H9 (cell line): ENCODE results near the gene PRIMPOL. TPM values are rescaled to one million over a fixed set of nuclear protein-coding genes. Genes with fewer than 3 reads are reported as not detected.

ENCODE experiments used
- DNase-seq: peaks from one replicate; pipeline ENCODE4 v3.0.0-alpha.2; 2017
- H2AFZ ChIP-seq: one replicate; pipeline ENCODE4 v1.6.1; 2013; ENCODE audit warnings: mild to moderate bottlenecking, low read length, control low read depth, moderate library complexity
- H2AK5ac ChIP-seq: 2 replicates; pipeline ENCODE4 v1.6.1; 2013; ENCODE audit warnings: low read length, control low read depth, mixed read lengths; ENCODE audit not compliant: insufficient read length
- H2BK120ac ChIP-seq: one replicate; pipeline ENCODE4 v1.6.1; 2013; ENCODE audit warnings: low read depth, mild to moderate bottlenecking, low read length, control low read depth, inconsistent platforms; ENCODE audit not compliant: poor library complexity, severe bottlenecking
- H2BK12ac ChIP-seq: 2 replicates; pipeline ENCODE4 v1.6.1; 2013; ENCODE audit warnings: low read length, control low read depth, mixed read lengths, low read depth; ENCODE audit not compliant: insufficient read length
- H2BK15ac ChIP-seq: 2 replicates; pipeline ENCODE4 v1.6.1; 2013; ENCODE audit warnings: low read depth, low read length, control low read depth
- H2BK20ac ChIP-seq: one replicate; pipeline ENCODE4 v1.6.1; 2013; ENCODE audit warnings: low read depth, mild to moderate bottlenecking, low read length, control low read depth, inconsistent platforms; ENCODE audit not compliant: poor library complexity, severe bottlenecking
- H2BK5ac ChIP-seq: 2 replicates; pipeline ENCODE4 v1.6.1; 2013; ENCODE audit warnings: low read length, control low read depth, mixed read lengths; ENCODE audit not compliant: insufficient read length
- H3K14ac ChIP-seq: 2 replicates; pipeline ENCODE4 v1.6.1; 2013; ENCODE audit warnings: low read length, control low read depth; ENCODE audit not compliant: insufficient read depth
- H3K18ac ChIP-seq: 2 replicates; pipeline ENCODE4 v1.6.1; 2013; ENCODE audit warnings: low read depth, mild to moderate bottlenecking, mixed read lengths, low read length, control low read depth; ENCODE audit not compliant: insufficient read length
- H3K23ac ChIP-seq: 2 replicates; pipeline ENCODE4 v1.6.1; 2013; ENCODE audit warnings: low read length, control low read depth, mixed read lengths, low read depth; ENCODE audit not compliant: insufficient read length
- H3K23me2 ChIP-seq: 2 replicates; pipeline ENCODE4 v1.6.1; 2013; ENCODE audit warnings: low read depth, mild to moderate bottlenecking, mixed read lengths, low read length, control low read depth; ENCODE audit not compliant: insufficient read length, poor library complexity, severe bottlenecking
- H3K27ac ChIP-seq: 2 replicates; pipeline ENCODE4 v1.5.1; 2013; ENCODE audit warnings: low read length, control low read depth, mixed read lengths, low read depth; ENCODE audit not compliant: insufficient read length
- H3K27me3 ChIP-seq: 2 replicates; pipeline ENCODE4 v1.6.1; 2013; ENCODE audit warnings: low read length, control low read depth, inconsistent platforms; ENCODE audit not compliant: insufficient read depth
- H3K4ac ChIP-seq: 2 replicates; pipeline ENCODE4 v1.6.1; 2013; ENCODE audit warnings: low read depth, mild to moderate bottlenecking, control low read depth, inconsistent platforms, low read length, moderate library complexity
- H3K4me1 ChIP-seq: 2 replicates; pipeline ENCODE4 v1.6.1; 2013; ENCODE audit warnings: low read length, control low read depth, inconsistent platforms; ENCODE audit not compliant: insufficient read depth
- H3K4me2 ChIP-seq: 2 replicates; pipeline ENCODE4 v1.6.1; 2013; ENCODE audit warnings: low read length, control low read depth, mixed read lengths; ENCODE audit not compliant: insufficient read length, insufficient read depth
- H3K56ac ChIP-seq: 2 replicates; pipeline ENCODE4 v1.6.1; 2013; ENCODE audit warnings: low read depth, mild to moderate bottlenecking, mixed read lengths, low read length, control low read depth; ENCODE audit not compliant: insufficient read length
- H3K79me1 ChIP-seq: 2 replicates; pipeline ENCODE4 v1.6.1; 2013; ENCODE audit warnings: low read depth, mild to moderate bottlenecking, moderate library complexity, low read length, control low read depth, inconsistent platforms; ENCODE audit not compliant: insufficient read depth, poor library complexity, severe bottlenecking
- H3K79me2 ChIP-seq: 2 replicates; pipeline ENCODE4 v1.6.1; 2013; ENCODE audit warnings: low read length, control low read depth, inconsistent platforms; ENCODE audit not compliant: insufficient read depth
- H3K9ac ChIP-seq: 2 replicates; pipeline ENCODE4 v1.6.1; 2013; ENCODE audit warnings: low read length, control low read depth, mixed read lengths; ENCODE audit not compliant: insufficient read length; ENCODE audit errors: extremely low read depth
- H3K9me3 ChIP-seq: one replicate; pipeline ENCODE4 v1.6.1; 2013; ENCODE audit warnings: low read depth, low read length, inconsistent platforms; ENCODE audit not compliant: control insufficient read depth
- H3T11ph ChIP-seq: one replicate; pipeline ENCODE4 v1.6.1; 2013; ENCODE audit warnings: mild to moderate bottlenecking, low read length, control low read depth, inconsistent platforms
- H4K20me1 ChIP-seq: one replicate; pipeline ENCODE4 v1.6.1; 2013; ENCODE audit not compliant: control insufficient read depth, insufficient read length, insufficient read depth
- H4K5ac ChIP-seq: 2 replicates; pipeline ENCODE4 v1.6.1; 2013; ENCODE audit warnings: low read depth, mild to moderate bottlenecking, mixed read lengths, low read length, control low read depth; ENCODE audit not compliant: insufficient read length
- H4K8ac ChIP-seq: replicated peaks from 2 replicates; pipeline ENCODE4 v1.6.1; 2013; ENCODE audit warnings: low read length, control low read depth, mixed read lengths, low read depth; ENCODE audit not compliant: insufficient read length
- H4K91ac ChIP-seq: 2 replicates; pipeline ENCODE4 v1.6.1; 2013; ENCODE audit warnings: low read depth, mild to moderate bottlenecking, moderate library complexity, mixed read lengths, low read length, control low read depth; ENCODE audit not compliant: insufficient read length
- H3K27ac Mint-ChIP-seq, 3 experiments: 2 replicates in 2 of 3; 3 replicates in 1 of 3; pipeline ENCODE4 v1.8.0; 2020 to 2021; ENCODE audit warnings: mixed read lengths in 3 of 3, mild to moderate bottlenecking in 1 of 3, moderate library complexity in 1 of 3
- H3K27me3 Mint-ChIP-seq: 2 replicates; pipeline ENCODE4 v1.8.0; 2021; ENCODE audit warnings: low read depth, mild to moderate bottlenecking, moderate library complexity, mixed read lengths
- H3K36me3 Mint-ChIP-seq, 3 experiments: 2 replicates in 2 of 3; 3 replicates in 1 of 3; pipeline ENCODE4 v1.8.0; 2020 to 2021; ENCODE audit warnings: low read depth in 3 of 3, mixed read lengths in 3 of 3; ENCODE audit not compliant: insufficient read depth in 1 of 3
- H3K4me1 Mint-ChIP-seq, 2 experiments: 2 replicates each; pipeline ENCODE4 v1.8.0; 2020; ENCODE audit warnings: mixed read lengths in 2 of 2
- H3K4me3 Mint-ChIP-seq, 2 experiments: 2 replicates in 1 of 2; 3 replicates in 1 of 2; pipeline ENCODE4 v1.8.0; 2020 to 2021; ENCODE audit warnings: mild to moderate bottlenecking in 2 of 2, mixed read lengths in 2 of 2, moderate library complexity in 1 of 2
- H3K9me3 Mint-ChIP-seq, 2 experiments: 2 replicates in 1 of 2; 3 replicates in 1 of 2; pipeline ENCODE4 v1.8.0; 2020; ENCODE audit warnings: mild to moderate bottlenecking in 2 of 2, mixed read lengths in 2 of 2, moderate library complexity in 1 of 2
- CTCF ChIP-seq: fragments of 200-600 bp; sonication (generic); conservative IDR thresholded peaks from 3 replicates; pipeline ENCODE4 v1.8.0; 2021; ENCODE audit warnings: antibody characterized with exemption, mild to moderate bottlenecking
- WGBS: extraction: QIAGEN DNeasy Blood & Tissue Kit; methylation state at CpG from one replicate; pipeline ENCODE4 v1.1.7; 2013; ENCODE audit warnings: missing lambda C conversion rate, low lambda C conversion rate, mixed read lengths; ENCODE audit not compliant: insufficient read length; ENCODE audit errors: extremely low coverage; 5-methylcytosine and 5-hydroxymethylcytosine counted together
- total RNA-seq: library from RNA; stranded (reverse); gene quantifications from 2 replicates; pipeline ENCODE4 v1.2.1, GENCODE V29; 2021

PRIMPOL gene
- total RNA-seq, 1 experiment from 2014 or later = 4.9 TPM

GRCh38 chr4:184744236-184744635, 94.7 kb downstream of the PRIMPOL start:
- Mint-ChIP-seq H3K9me3 (peaks cover 28 to 32% of the 10 kb centered on the region in 2 experiments), H3K4me3 (no peak overlapping the region), H3K36me3 (peaks cover 16 to 21% (median 21%) of the 10 kb centered on the region in 3 experiments), H3K27me3 (peaks cover 23% of the 10 kb centered on the region), H3K4me1 (peaks cover 33 to 39% of the 10 kb centered on the region in 2 experiments), H3K27ac (no peak overlapping the region)
- Histone ChIP-seq H3K79me1 (no peaks in the 10 kb centered on the region), H3K18ac (no peak overlapping the region), H3K4ac (no peak overlapping the region), H3K9ac (no peak overlapping the region), H4K20me1 (no peaks in the 10 kb centered on the region), H2BK12ac (no peak overlapping the region), H3K23me2 (no peaks in the 10 kb centered on the region), H3K4me1 (peaks cover 3% of the 10 kb centered on the region; the same call in 1 of the 2 replicates), H2BK120ac (no peak overlapping the region), H3K56ac (no peak overlapping the region), H4K91ac (no peak overlapping the region), H3T11ph (no peak overlapping the region), H3K79me2 (no peaks in the 10 kb centered on the region), H3K23ac (no peak overlapping the region), H2BK5ac (no peak overlapping the region), H3K9me3 (no peaks in the 10 kb centered on the region), H2BK20ac (no peak overlapping the region), H2BK15ac (no peak overlapping the region), H3K14ac (no peak overlapping the region), H4K5ac (no peak overlapping the region), H3K27ac (no peak overlapping the region), H2AFZ (no peak overlapping the region), H4K8ac (no peak overlapping the region), H3K4me2 (no peak overlapping the region), H3K27me3 (no peaks in the 10 kb centered on the region), H2AK5ac (no peak overlapping the region)
- no CpG with 5 or more reads among the region's 10 CpGs for WGBS
- TF ChIP-seq CTCF = no peak
- DNase-seq = no peak

Other genes with a start within 250 kb of the PRIMPOL start
- gene IRF2, start 175.2 kb upstream of the PRIMPOL start, total RNA-seq = 13.3 and 13.5 TPM in 2 replicates
- gene CASP3, start 291 bp upstream of the PRIMPOL start, total RNA-seq = 107 and 110 TPM in 2 replicates
- 112 and 124 TPM in 2 replicates for gene CENPU, start 84.4 kb downstream of the PRIMPOL start, total RNA-seq
- gene ACSL1, start 176.2 kb downstream of the PRIMPOL start, total RNA-seq = 3.1 and 3.5 TPM in 2 replicates